Measurements from ENCODE around the gene PPP1R37. TPM values are rescaled to one million over a fixed set of nuclear protein-coding genes. Genes with fewer than 3 reads are reported as not detected.

The PPP1R37 gene
- 10 to 100 TPM; 31.6 to 33.1 TPM for total RNA-seq
- long read RNA-seq, partial matches to known transcripts = 1 of 6 reads
- long read RNA-seq, other reads (novel, unspliced or antisense) = 5 of 6 reads

- DNase-seq (peak; percentile 94 to 97), ATAC-seq (peak; percentile 78)
- intact Hi-C loops (cut with DNase I, micrococcal nuclease) = loop anchor here in 1 of 2 donors (10.0 kb wide), 1 partner anchor 82 kb away; the partner anchor contains the start of genes BLOC1S3 and TRAPPC6A
Observed at GRCh38 chr19:45092747-45093678, at the start of gene PPP1R37. PPP1R37 (plus strand) TSS chr19:45093179; CDS start chr19:45093326, 147 bp downstream.

- intact Hi-C loops (cut with DNase I, micrococcal nuclease) = no loop called here
- peak; percentile 87 for ATAC-seq
- no peak for DNase-seq
Observed at GRCh38 chr19:45045671-45046353, 47.2 kb upstream of the PPP1R37 start.

GRCh38 chr19:45046355-45046754 lies 46.6 kb upstream of the PPP1R37 start:
- DNase-seq (no peak), ATAC-seq (peak; percentile 18)
- intact Hi-C loops (cut with DNase I, micrococcal nuclease) = no loop called here

GRCh38 chr19:45047188-45047797 lies 45.7 kb upstream of the PPP1R37 start:
- intact Hi-C loops (cut with DNase I, micrococcal nuclease) = no loop called here
- ATAC-seq = no peak
- no peak for DNase-seq

- intact Hi-C loops (cut with DNase I, micrococcal nuclease) = no loop called here
- ATAC-seq (no peak), DNase-seq (no peak)
Observed at GRCh38 chr19:45049073-45049736, 43.8 kb upstream of the PPP1R37 start.

GRCh38 chr19:45050036-45050435 lies 42.9 kb upstream of the PPP1R37 start:
- intact Hi-C loops (cut with DNase I, micrococcal nuclease) = no loop called here
- ATAC-seq (no peak), DNase-seq (no peak)

GRCh38 chr19:45051929-45052579 lies 40.9 kb upstream of the PPP1R37 start:
- intact Hi-C loops (cut with DNase I, micrococcal nuclease) = no loop called here
- ATAC-seq (peak; percentile 90), DNase-seq (peak; percentile 56 to 58)

- ATAC-seq (no peak), DNase-seq (no peak)
- intact Hi-C loops (cut with DNase I, micrococcal nuclease) = no loop called here
Observed at GRCh38 chr19:45056831-45057230, 36.1 kb upstream of the PPP1R37 start.

GRCh38 chr19:45057444-45057843 lies 35.5 kb upstream of the PPP1R37 start:
- ATAC-seq = no peak
- intact Hi-C loops (cut with DNase I, micrococcal nuclease) = no loop called here
- no peak for DNase-seq

GRCh38 chr19:45058622-45059159 lies 34.3 kb upstream of the PPP1R37 start:
- no peak for DNase-seq
- intact Hi-C loops (cut with DNase I, micrococcal nuclease) = no loop called here
- no peak for ATAC-seq

- DNase-seq (peak; percentile 68 to 89), ATAC-seq (peak; percentile 81)
- intact Hi-C loops (cut with DNase I, micrococcal nuclease) = no loop called here
Observed at GRCh38 chr19:45059258-45059965, 33.6 kb upstream of the PPP1R37 start.

- DNase-seq (no peak), ATAC-seq (no peak)
- intact Hi-C loops (cut with DNase I, micrococcal nuclease) = no loop called here
Observed at GRCh38 chr19:45061965-45062364, 31.0 kb upstream of the PPP1R37 start.

GRCh38 chr19:45063851-45064801 lies 28.9 kb upstream of the PPP1R37 start:
- DNase-seq = no peak
- intact Hi-C loops (cut with DNase I, micrococcal nuclease) = no loop called here

GRCh38 chr19:45066921-45067661 lies 25.9 kb upstream of the PPP1R37 start:
- no peak for ATAC-seq
- intact Hi-C loops (cut with DNase I, micrococcal nuclease) = no loop called here
- no peak for DNase-seq

More at GRCh38 chr19:45063851-45064801, 28.9 kb upstream of the PPP1R37 start:
- no peak for ATAC-seq

GRCh38 chr19:45068041-45068440 lies 24.9 kb upstream of the PPP1R37 start:
- DNase-seq (no peak), ATAC-seq (no peak)
- intact Hi-C loops (cut with DNase I, micrococcal nuclease) = no loop called here

GRCh38 chr19:45069056-45069455 lies 23.9 kb upstream of the PPP1R37 start:
- DNase-seq (peak in 1 of 2 donors; percentile 69), ATAC-seq (peak; percentile 89)

More at GRCh38 chr19:45069056-45069455, 23.9 kb upstream of the PPP1R37 start:
- intact Hi-C loops (cut with DNase I, micrococcal nuclease) = no loop called here

Measured in left colon (tissue), 2 donors.